K562 (cell line): ENCODE results near the gene ZDHHC3.

Experiments used
- BRCA1 ChIP-seq, 2 experiments: fragments of 450-650 bp in 1 of 2; sonication (generic) in 1 of 2; formaldehyde crosslinking in 1 of 2; IDR thresholded peaks; 2 replicates each; pipeline versions ENCODE4 v1.5.0 to v1.6.1; 2017 to 2020; ENCODE audit warnings: mild to moderate bottlenecking in 1 of 2, missing genetic modification reagents in 1 of 2
- CHD2 ChIP-seq: IDR thresholded peaks from 2 replicates; pipeline ENCODE4 v1.6.1; 2011; ENCODE audit warnings: low read depth, low read length
- EP300 ChIP-seq: IDR thresholded peaks from 2 replicates; pipeline ENCODE4 v1.6.1; 2012; ENCODE audit warnings: low read length, improper control_type of control experiment
- MTF1 ChIP-seq: fragments of 250-450 bp; sonication (Bioruptor Pico); IDR thresholded peaks from 2 replicates; pipeline ENCODE4 v1.9.0; 2021; ENCODE audit warnings: moderate library complexity, mild to moderate bottlenecking, inconsistent platforms, borderline replicate concordance
- POLR2A ChIP-seq: fragments of 450-650 bp; conservative IDR thresholded peaks from 2 replicates; pipeline ENCODE4 v1.6.1; 2016
- POLR2AphosphoS5 ChIP-seq: IDR thresholded peaks from 2 replicates; pipeline ENCODE4 v1.6.1; 2011; ENCODE audit warnings: mild to moderate bottlenecking, low read depth, low read length, moderate library complexity; ENCODE audit not compliant: control insufficient read depth, insufficient read depth
- SPI1 ChIP-seq: IDR thresholded peaks from 2 replicates; pipeline ENCODE4 v1.6.1; 2011; ENCODE audit warnings: low read depth, low read length, control low read depth, borderline replicate concordance
- TARDBP ChIP-seq: fragments of 450-650 bp; IDR thresholded peaks from 2 replicates; pipeline ENCODE4 v1.6.1; 2016
- ZNF274 ChIP-seq: IDR thresholded peaks from 2 replicates; pipeline ENCODE4 v1.6.1; 2011; ENCODE audit warnings: low read depth, mild to moderate bottlenecking, low read length, moderate library complexity, borderline replicate concordance
- ZNF584 ChIP-seq: fragments of 200-800 bp; sonication (Bioruptor generic); IDR thresholded peaks from 2 replicates; pipeline ENCODE4 v1.6.1; 2016; ENCODE audit warnings: low read depth, mild to moderate bottlenecking, missing genetic modification characterization, missing compliant biosample characterization
- ZNF830 ChIP-seq: fragments of 250-450 bp; sonication (Bioruptor Pico); IDR thresholded peaks from 2 replicates; pipeline ENCODE4 v1.5.0; 2021; ENCODE audit warnings: mild to moderate bottlenecking
- TF ChIP-seq, protein P1 (sequence below): conservative IDR thresholded peaks from 2 replicates; pipeline ENCODE4 v1.6.1; 2011; ENCODE audit warnings: low read depth, mild to moderate bottlenecking, low read length; ENCODE audit not compliant: control insufficient read depth
- TF ChIP-seq, protein P2 (sequence below), 3 experiments: IDR thresholded peaks in 2 of 3; conservative IDR thresholded peaks in 1 of 3; 2 replicates each; pipeline ENCODE4 v1.5.1; 2011 to 2012; ENCODE audit warnings: low read length in 3 of 3, mild to moderate bottlenecking in 3 of 3, control low read depth in 2 of 3, improper control_type of control experiment in 1 of 3, inconsistent platforms in 1 of 3, low read depth in 1 of 3, mixed read lengths in 1 of 3, moderate library complexity in 1 of 3; ENCODE audit not compliant: insufficient read depth in 2 of 3

DNA sequence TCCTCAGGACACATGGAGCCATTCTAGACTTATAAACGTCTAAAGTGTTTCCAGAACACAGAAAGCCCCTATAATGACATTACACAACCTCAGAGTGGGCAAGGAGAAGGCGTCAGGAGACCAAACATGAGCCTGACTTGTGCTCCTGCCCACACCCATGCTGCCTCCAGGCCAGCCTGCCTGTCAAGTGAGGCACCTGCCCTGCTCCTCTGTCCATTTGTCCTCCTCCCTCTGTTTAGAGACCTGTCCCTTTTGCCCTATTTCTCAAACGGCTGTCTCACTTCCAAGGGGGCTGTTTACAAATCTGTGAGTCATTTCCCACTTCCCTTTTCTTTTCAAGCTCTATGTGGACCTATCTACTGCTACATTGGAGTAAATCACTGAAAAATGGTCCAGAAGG lies 21.0 kb downstream of the ZDHHC3 start:
- no peak for TF ChIP-seq TARDBP
- no peak for TF ChIP-seq MTF1
- TF ChIP-seq, protein P1, sequence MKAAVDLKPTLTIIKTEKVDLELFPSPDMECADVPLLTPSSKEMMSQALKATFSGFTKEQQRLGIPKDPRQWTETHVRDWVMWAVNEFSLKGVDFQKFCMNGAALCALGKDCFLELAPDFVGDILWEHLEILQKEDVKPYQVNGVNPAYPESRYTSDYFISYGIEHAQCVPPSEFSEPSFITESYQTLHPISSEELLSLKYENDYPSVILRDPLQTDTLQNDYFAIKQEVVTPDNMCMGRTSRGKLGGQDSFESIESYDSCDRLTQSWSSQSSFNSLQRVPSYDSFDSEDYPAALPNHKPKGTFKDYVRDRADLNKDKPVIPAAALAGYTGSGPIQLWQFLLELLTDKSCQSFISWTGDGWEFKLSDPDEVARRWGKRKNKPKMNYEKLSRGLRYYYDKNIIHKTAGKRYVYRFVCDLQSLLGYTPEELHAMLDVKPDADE = no peak
- TF ChIP-seq POLR2A = no peak
- TF ChIP-seq CHD2 = no peak
- no peak for TF ChIP-seq POLR2AphosphoS5
- peak; percentile 99 for TF ChIP-seq SPI1
- TF ChIP-seq, protein P2, sequence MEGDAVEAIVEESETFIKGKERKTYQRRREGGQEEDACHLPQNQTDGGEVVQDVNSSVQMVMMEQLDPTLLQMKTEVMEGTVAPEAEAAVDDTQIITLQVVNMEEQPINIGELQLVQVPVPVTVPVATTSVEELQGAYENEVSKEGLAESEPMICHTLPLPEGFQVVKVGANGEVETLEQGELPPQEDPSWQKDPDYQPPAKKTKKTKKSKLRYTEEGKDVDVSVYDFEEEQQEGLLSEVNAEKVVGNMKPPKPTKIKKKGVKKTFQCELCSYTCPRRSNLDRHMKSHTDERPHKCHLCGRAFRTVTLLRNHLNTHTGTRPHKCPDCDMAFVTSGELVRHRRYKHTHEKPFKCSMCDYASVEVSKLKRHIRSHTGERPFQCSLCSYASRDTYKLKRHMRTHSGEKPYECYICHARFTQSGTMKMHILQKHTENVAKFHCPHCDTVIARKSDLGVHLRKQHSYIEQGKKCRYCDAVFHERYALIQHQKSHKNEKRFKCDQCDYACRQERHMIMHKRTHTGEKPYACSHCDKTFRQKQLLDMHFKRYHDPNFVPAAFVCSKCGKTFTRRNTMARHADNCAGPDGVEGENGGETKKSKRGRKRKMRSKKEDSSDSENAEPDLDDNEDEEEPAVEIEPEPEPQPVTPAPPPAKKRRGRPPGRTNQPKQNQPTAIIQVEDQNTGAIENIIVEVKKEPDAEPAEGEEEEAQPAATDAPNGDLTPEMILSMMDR (IDR thresholded peaks at IDR 0.05 in 2 of 3, conservative IDR thresholded peaks at IDR 0.05 in 1 of 3; ENCODE audit: insufficient read depth in 2 of 3, low read depth in 1 of 3, low read length in 3 of 3) = no peak
- TF ChIP-seq BRCA1 (IDR thresholded peaks at IDR 0.05) = no peak
- no peak for TF ChIP-seq BRCA1 (CRISPR knock-in tag; IDR thresholded peaks at IDR 0.05)
- no peak for TF ChIP-seq ZNF274
- TF ChIP-seq ZNF830 (CRISPR knock-in tag) = no peak
- TF ChIP-seq EP300 = no peak
- no peak for TF ChIP-seq ZNF584 (CRISPR knock-in tag)
